ENCODE results near the gene VSNL1. TPM values are rescaled to one million over a fixed set of nuclear protein-coding genes. Genes with fewer than 3 reads are reported as not detected.

Gene VSNL1
- total RNA-seq, 4 donors from 2014 or later, result 0.65 TPM; not detected in 3

DNA sequence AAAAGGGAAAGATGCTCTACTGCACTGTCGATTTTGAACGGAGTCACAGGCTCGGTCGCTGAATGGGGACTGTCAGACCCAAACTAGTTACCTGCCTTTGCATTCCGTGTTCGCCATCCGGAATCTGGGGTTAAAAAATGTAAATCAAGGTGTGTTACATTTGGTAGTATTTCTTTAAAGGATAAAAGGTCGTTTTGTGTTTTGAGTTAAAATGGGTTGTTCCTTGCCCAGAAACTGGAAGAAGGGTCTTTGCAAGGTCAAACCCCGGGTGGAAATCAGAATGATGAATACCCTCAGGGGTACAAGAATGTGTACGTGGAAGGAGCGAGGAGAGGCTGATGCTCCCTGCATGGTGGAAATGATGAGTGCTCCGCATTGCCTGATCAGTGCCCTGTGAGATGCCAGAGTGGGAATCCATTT lies 1.0 kb downstream of the VSNL1 start:
- TF ChIP-seq, protein P1, sequence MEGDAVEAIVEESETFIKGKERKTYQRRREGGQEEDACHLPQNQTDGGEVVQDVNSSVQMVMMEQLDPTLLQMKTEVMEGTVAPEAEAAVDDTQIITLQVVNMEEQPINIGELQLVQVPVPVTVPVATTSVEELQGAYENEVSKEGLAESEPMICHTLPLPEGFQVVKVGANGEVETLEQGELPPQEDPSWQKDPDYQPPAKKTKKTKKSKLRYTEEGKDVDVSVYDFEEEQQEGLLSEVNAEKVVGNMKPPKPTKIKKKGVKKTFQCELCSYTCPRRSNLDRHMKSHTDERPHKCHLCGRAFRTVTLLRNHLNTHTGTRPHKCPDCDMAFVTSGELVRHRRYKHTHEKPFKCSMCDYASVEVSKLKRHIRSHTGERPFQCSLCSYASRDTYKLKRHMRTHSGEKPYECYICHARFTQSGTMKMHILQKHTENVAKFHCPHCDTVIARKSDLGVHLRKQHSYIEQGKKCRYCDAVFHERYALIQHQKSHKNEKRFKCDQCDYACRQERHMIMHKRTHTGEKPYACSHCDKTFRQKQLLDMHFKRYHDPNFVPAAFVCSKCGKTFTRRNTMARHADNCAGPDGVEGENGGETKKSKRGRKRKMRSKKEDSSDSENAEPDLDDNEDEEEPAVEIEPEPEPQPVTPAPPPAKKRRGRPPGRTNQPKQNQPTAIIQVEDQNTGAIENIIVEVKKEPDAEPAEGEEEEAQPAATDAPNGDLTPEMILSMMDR (IDR thresholded peaks at IDR 0.05), result no peak
- DNase-seq (ENCODE audit: low spot score) (no peak), ATAC-seq (ENCODE audit: low FRiP score) (no peak)

DNA sequence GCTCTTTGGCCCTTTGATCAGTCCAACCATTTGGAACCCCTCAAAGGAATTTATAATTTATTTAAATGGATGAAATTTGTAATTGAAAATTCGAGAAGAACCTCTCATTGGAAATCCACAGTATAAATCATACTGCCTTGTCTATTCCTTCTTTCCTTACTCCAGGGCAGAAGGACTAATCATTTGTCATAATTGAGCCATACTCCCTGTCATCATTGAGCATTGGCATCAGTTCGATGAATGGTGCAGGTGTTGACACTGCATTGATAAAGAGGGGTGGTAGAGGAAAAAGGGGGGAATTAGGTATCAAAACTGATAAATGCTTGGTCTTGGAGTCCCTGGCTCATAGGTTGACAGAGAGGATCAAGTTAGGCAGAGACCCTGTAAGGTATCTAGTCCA lies 2.0 kb downstream of the VSNL1 start:
- ATAC-seq (ENCODE audit: low FRiP score) (no peak), DNase-seq (ENCODE audit: low spot score) (no peak)
- TF ChIP-seq, protein P1 (IDR thresholded peaks at IDR 0.05), result no peak

DNA sequence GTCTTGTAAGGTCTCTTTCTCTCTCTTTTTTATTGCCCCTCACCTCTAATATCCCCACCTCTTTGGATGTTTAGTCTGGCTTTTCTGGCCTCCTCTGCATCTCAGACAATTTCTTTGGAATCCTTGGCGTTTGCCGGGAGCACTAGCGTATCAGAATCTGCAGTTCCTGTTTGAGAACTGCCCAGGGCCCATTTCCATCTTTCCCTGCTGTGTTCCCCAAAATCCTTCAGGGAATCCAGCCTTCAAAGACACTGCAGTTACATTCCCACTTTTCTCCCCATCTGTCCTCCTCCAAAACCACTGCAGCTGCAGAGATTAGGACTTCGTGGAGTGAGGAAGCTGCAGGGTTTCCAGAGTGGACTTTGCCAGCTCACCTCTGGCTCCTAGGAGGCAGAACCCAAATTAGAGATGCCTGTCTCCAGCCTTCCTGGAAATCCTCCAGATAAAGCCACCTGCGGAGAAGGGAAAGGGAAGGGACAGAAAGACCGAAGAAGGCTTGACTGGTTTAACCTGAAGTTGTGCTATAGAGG lies 2.7 kb downstream of the VSNL1 start:
- DNase-seq (ENCODE audit: low spot score) (no peak), ATAC-seq (ENCODE audit: low FRiP score) (no peak)
- TF ChIP-seq, protein P1 (IDR thresholded peaks at IDR 0.05), result no peak

DNA sequence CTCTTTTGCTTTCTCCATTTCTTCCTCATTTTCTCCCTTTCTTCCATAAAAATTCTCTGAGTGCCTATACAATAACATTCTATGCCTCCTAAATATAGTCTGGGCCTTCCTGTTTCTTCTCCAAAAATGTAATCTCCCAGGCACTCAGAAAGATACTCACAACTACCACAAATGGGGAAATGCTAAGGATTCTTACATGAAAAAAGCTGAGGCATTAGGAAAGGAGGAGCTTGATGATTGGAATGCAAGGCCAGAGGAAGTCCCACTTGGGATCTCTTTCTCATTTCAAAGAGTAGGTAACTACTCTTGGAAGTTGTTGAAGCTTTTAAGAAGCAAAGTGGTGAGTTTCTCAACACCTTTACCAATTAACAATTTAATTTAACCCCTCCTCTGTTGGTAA lies 3.4 kb downstream of the VSNL1 start:
- DNase-seq (ENCODE audit: low spot score) (no peak), ATAC-seq (ENCODE audit: low FRiP score) (no peak)
- TF ChIP-seq, protein P1 (IDR thresholded peaks at IDR 0.05), result no peak

DNA sequence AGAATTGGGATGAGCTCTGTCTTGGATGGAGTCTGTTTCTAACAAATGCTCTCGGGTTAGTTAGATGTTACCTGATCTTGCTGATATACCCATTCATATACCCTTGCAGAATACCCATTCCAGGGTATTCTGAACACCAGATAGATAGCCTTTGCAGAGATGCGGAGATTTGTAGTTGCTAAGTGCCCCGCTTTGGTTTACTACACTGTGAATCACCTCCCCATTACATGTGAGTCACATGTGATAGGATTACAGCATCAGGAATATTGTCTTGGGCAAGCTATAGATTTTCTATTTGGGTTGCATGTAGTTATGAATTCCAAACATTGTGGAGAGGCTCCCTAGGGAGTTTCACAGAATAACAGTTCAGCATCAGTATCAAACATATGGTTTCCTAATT lies 3.8 kb downstream of the VSNL1 start:
- ATAC-seq (ENCODE audit: low FRiP score), result no peak

DNA sequence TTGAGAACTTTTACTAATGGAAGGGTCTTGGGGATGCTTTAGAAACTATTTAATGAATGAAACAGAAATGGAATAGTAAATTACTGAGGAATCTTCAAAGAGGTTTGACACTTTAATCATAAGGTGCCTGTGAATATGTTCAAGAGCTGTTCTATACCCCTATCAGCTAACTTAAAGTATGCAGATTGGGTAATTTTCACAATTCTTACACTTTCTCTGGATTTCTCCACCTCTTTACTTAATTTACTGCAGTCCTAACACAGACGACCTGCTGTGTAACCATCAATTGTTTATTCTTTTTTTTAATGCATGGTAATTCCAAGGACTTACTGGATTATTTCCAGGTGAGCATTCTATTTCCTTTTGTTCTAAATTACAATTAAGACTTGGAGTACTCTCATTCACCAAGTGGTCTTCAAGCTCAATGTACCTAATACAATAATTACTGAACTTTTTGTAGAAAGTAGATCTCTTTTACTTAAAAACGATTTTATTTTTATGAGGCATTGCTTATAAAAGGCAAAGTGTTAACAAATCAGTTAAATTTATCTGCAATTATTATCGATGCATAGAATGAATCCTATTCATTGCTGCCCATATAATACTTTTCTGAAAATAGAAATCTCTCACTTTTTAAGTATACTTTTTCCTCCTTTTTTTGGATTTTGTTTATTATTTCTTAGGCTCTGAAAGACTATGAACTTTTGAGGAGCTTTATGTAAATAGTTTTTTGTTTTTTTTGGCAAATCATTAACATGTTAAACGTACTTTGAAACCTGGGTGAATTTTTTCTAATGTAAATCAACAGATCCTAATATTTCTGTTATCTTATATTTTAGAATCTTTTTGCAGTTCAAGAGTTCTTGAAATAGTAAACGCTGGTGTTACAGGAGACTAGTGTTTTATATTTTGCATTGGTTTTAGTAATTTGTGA lies 5.5 kb downstream of the VSNL1 start:
- DNase-seq (ENCODE audit: low spot score) (no peak), ATAC-seq (ENCODE audit: low FRiP score) (no peak)
- TF ChIP-seq, protein P1 (IDR thresholded peaks at IDR 0.05), result no peak

More for the DNA sequence above, 3.8 kb downstream of the VSNL1 start:
- DNase-seq (ENCODE audit: low spot score), result no peak
- TF ChIP-seq, protein P1 (IDR thresholded peaks at IDR 0.05), result no peak
